ENCODE results near the gene RAB19.

RAB19 gene

GRCh38 chr7:140390034-140390433, 13.8 kb upstream of the RAB19 start:
- Histone ChIP-seq H3K79me1 (ENCODE audit: low read depth, low read length) (peaks cover 7% of the 10 kb centered on the region), H3K4ac (ENCODE audit: low read length) (no peak overlapping the region), H2BK12ac (ENCODE audit: low read length) (no peak overlapping the region), H3K4me1 (ENCODE audit: control insufficient read depth in 2 of 2, insufficient read depth in 1 of 2, low read depth in 1 of 2, low read length in 2 of 2) (no peaks in the 10 kb centered on the region), H2BK5ac (ENCODE audit: low read length) (no peak overlapping the region), H3K27me3 (ENCODE audit: control insufficient read depth in 3 of 3, insufficient read depth in 3 of 3, low read depth in 1 of 3, low read length in 3 of 3) (no peaks in the 10 kb centered on the region), H2BK120ac (ENCODE audit: low read depth, low read length) (no peak overlapping the region), H3K36me3 (replicated peaks in 1 of 2; ENCODE audit: control insufficient read depth in 2 of 2, insufficient read depth in 2 of 2, low read length in 2 of 2) (peaks cover 0 to 9% of the 10 kb centered on the region in 2 donors), H3K9ac (ENCODE audit: low read depth, low read length, poor library complexity) (no peak overlapping the region), H4K8ac (ENCODE audit: low read depth, low read length) (no peak overlapping the region), H3K9me3 (replicated peaks in 1 of 2; ENCODE audit: control insufficient read depth in 2 of 2, insufficient read depth in 1 of 2, low read depth in 1 of 2, low read length in 2 of 2) (peaks cover 0 to 3% of the 10 kb centered on the region in 2 donors), H3K27ac (replicated peaks; ENCODE audit: low read length) (no peak overlapping the region), H4K91ac (ENCODE audit: low read depth, low read length, poor library complexity) (no peak overlapping the region), H3K4me3 (ENCODE audit: low read length in 2 of 2) (no peak overlapping the region), H3K23ac (ENCODE audit: low read depth, low read length, poor library complexity) (no peak overlapping the region), H3K14ac (ENCODE audit: low read length) (no peak overlapping the region), H2BK15ac (ENCODE audit: low read length) (no peak overlapping the region), H3K4me2 (ENCODE audit: insufficient read depth, low read length, poor library complexity, severe bottlenecking) (no peak overlapping the region), H3K18ac (ENCODE audit: low read length) (no peak overlapping the region), H2AK5ac (ENCODE audit: low read depth, low read length) (no peak overlapping the region), H2AFZ (ENCODE audit: low read length) (no peak overlapping the region)
- no CpG with 5 or more reads among the region's 4 CpGs for WGBS, 2 donors (ENCODE audit: extremely low coverage in 2 of 2, insufficient read length in 2 of 2, insufficient replicate concordance in 1 of 2)
- DNase-seq (ENCODE audit: low spot score) = no peak

GRCh38 chr7:140390466-140391190, 13.2 kb upstream of the RAB19 start:
- Histone ChIP-seq H3K27ac (replicated peaks; ENCODE audit: low read length) (no peak overlapping the region), H2BK120ac (ENCODE audit: low read depth, low read length) (no peak overlapping the region), H3K79me1 (ENCODE audit: low read depth, low read length) (peaks cover 7% of the 10 kb centered on the region), H3K4me3 (ENCODE audit: low read length in 2 of 2) (no peak overlapping the region), H3K9ac (ENCODE audit: low read depth, low read length, poor library complexity) (no peak overlapping the region), H2AK5ac (ENCODE audit: low read depth, low read length) (no peak overlapping the region), H3K18ac (ENCODE audit: low read length) (no peak overlapping the region), H3K36me3 (replicated peaks in 1 of 2; ENCODE audit: control insufficient read depth in 2 of 2, insufficient read depth in 2 of 2, low read length in 2 of 2) (peaks cover 0 to 9% of the 10 kb centered on the region in 2 donors), H3K4me1 (ENCODE audit: control insufficient read depth in 2 of 2, insufficient read depth in 1 of 2, low read depth in 1 of 2, low read length in 2 of 2) (no peaks in the 10 kb centered on the region), H3K9me3 (replicated peaks in 1 of 2; ENCODE audit: control insufficient read depth in 2 of 2, insufficient read depth in 1 of 2, low read depth in 1 of 2, low read length in 2 of 2) (peaks cover 0 to 3% of the 10 kb centered on the region in 2 donors), H4K8ac (ENCODE audit: low read depth, low read length) (no peak overlapping the region), H2BK15ac (ENCODE audit: low read length) (no peak overlapping the region), H3K23ac (ENCODE audit: low read depth, low read length, poor library complexity) (no peak overlapping the region), H2BK12ac (ENCODE audit: low read length) (no peak overlapping the region), H2BK5ac (ENCODE audit: low read length) (no peak overlapping the region), H4K91ac (ENCODE audit: low read depth, low read length, poor library complexity) (no peak overlapping the region), H3K27me3 (ENCODE audit: control insufficient read depth in 3 of 3, insufficient read depth in 3 of 3, low read depth in 1 of 3, low read length in 3 of 3) (no peaks in the 10 kb centered on the region), H2AFZ (ENCODE audit: low read length) (no peak overlapping the region), H3K14ac (ENCODE audit: low read length) (no peak overlapping the region), H3K4me2 (ENCODE audit: insufficient read depth, low read length, poor library complexity, severe bottlenecking) (no peak overlapping the region), H3K4ac (ENCODE audit: low read length) (no peak overlapping the region)
- no peak for DNase-seq (ENCODE audit: low spot score)
- WGBS, 2 donors (ENCODE audit: extremely low coverage in 2 of 2, insufficient read length in 2 of 2, insufficient replicate concordance in 1 of 2) = 100% methylated on average over 1 of the region's 8 CpGs; no CpG with 5 or more reads in 1 of the 2 donors

- Histone ChIP-seq H3K18ac (ENCODE audit: low read length) (no peak overlapping the region), H2AK5ac (ENCODE audit: low read depth, low read length) (no peak overlapping the region), H3K23ac (ENCODE audit: low read depth, low read length, poor library complexity) (no peak overlapping the region), H3K27ac (replicated peaks; ENCODE audit: low read length) (no peak overlapping the region), H3K9me3 (replicated peaks in 1 of 2; ENCODE audit: control insufficient read depth in 2 of 2, insufficient read depth in 1 of 2, low read depth in 1 of 2, low read length in 2 of 2) (peaks cover 0 to 3% of the 10 kb centered on the region in 2 donors), H2BK12ac (ENCODE audit: low read length) (no peak overlapping the region), H3K36me3 (replicated peaks in 1 of 2; ENCODE audit: control insufficient read depth in 2 of 2, insufficient read depth in 2 of 2, low read length in 2 of 2) (peaks cover 0 to 3% of the 10 kb centered on the region in 2 donors), H3K79me1 (ENCODE audit: low read depth, low read length) (peaks cover 7% of the 10 kb centered on the region), H3K9ac (ENCODE audit: low read depth, low read length, poor library complexity) (no peak overlapping the region), H3K4me2 (ENCODE audit: insufficient read depth, low read length, poor library complexity, severe bottlenecking) (no peak overlapping the region), H3K4me3 (ENCODE audit: low read length in 2 of 2) (no peak overlapping the region), H2BK120ac (ENCODE audit: low read depth, low read length) (no peak overlapping the region), H2BK15ac (ENCODE audit: low read length) (no peak overlapping the region), H2BK5ac (ENCODE audit: low read length) (no peak overlapping the region), H3K14ac (ENCODE audit: low read length) (no peak overlapping the region), H3K4me1 (ENCODE audit: control insufficient read depth in 2 of 2, insufficient read depth in 1 of 2, low read depth in 1 of 2, low read length in 2 of 2) (no peaks in the 10 kb centered on the region), H3K4ac (ENCODE audit: low read length) (no peak overlapping the region), H4K91ac (ENCODE audit: low read depth, low read length, poor library complexity) (no peak overlapping the region), H2AFZ (ENCODE audit: low read length) (no peak overlapping the region), H4K8ac (ENCODE audit: low read depth, low read length) (no peak overlapping the region), H3K27me3 (ENCODE audit: control insufficient read depth in 3 of 3, insufficient read depth in 3 of 3, low read depth in 1 of 3, low read length in 3 of 3) (no peaks in the 10 kb centered on the region)
- no peak for DNase-seq (ENCODE audit: low spot score)
- no CpG with 5 or more reads among the region's 1 CpG for WGBS, 2 donors (ENCODE audit: extremely low coverage in 2 of 2, insufficient read length in 2 of 2, insufficient replicate concordance in 1 of 2)
Measured at GRCh38 chr7:140391634-140392033, 12.2 kb upstream of the RAB19 start.

GRCh38 chr7:140393756-140394306, 10.0 kb upstream of the RAB19 start:
- Histone ChIP-seq H3K14ac (ENCODE audit: low read length) (no peak overlapping the region), H3K4me1 (ENCODE audit: control insufficient read depth in 2 of 2, insufficient read depth in 1 of 2, low read depth in 1 of 2, low read length in 2 of 2) (peaks cover 0 to 3% of the 10 kb centered on the region in 2 donors), H3K9me3 (replicated peaks in 1 of 2; ENCODE audit: control insufficient read depth in 2 of 2, insufficient read depth in 1 of 2, low read depth in 1 of 2, low read length in 2 of 2) (peaks cover 0 to 3% of the 10 kb centered on the region in 2 donors), H3K36me3 (replicated peaks in 1 of 2; ENCODE audit: control insufficient read depth in 2 of 2, insufficient read depth in 2 of 2, low read length in 2 of 2) (no peaks in the 10 kb centered on the region), H3K4ac (ENCODE audit: low read length) (no peak overlapping the region), H2BK120ac (ENCODE audit: low read depth, low read length) (no peak overlapping the region), H3K9ac (ENCODE audit: low read depth, low read length, poor library complexity) (no peak overlapping the region), H2AK5ac (ENCODE audit: low read depth, low read length) (no peak overlapping the region), H4K91ac (ENCODE audit: low read depth, low read length, poor library complexity) (no peak overlapping the region), H3K27me3 (ENCODE audit: control insufficient read depth in 3 of 3, insufficient read depth in 3 of 3, low read depth in 1 of 3, low read length in 3 of 3) (no peaks in the 10 kb centered on the region), H3K4me3 (ENCODE audit: low read length in 2 of 2) (no peak overlapping the region), H2BK5ac (ENCODE audit: low read length) (no peak overlapping the region), H3K23ac (ENCODE audit: low read depth, low read length, poor library complexity) (no peak overlapping the region), H2BK15ac (ENCODE audit: low read length) (no peak overlapping the region), H2AFZ (ENCODE audit: low read length) (no peak overlapping the region), H2BK12ac (ENCODE audit: low read length) (no peak overlapping the region), H3K27ac (replicated peaks; ENCODE audit: low read length) (no peak overlapping the region), H3K18ac (ENCODE audit: low read length) (no peak overlapping the region), H3K79me1 (ENCODE audit: low read depth, low read length) (peaks cover 9% of the 10 kb centered on the region), H4K8ac (ENCODE audit: low read depth, low read length) (no peak overlapping the region), H3K4me2 (ENCODE audit: insufficient read depth, low read length, poor library complexity, severe bottlenecking) (no peak overlapping the region)
- WGBS, 2 donors (ENCODE audit: extremely low coverage in 2 of 2, insufficient read length in 2 of 2, insufficient replicate concordance in 1 of 2) = no CpG with 5 or more reads among the region's 12 CpGs
- DNase-seq (ENCODE audit: low spot score) = no peak
